Ramos (cell line): Measurements from ENCODE around the gene PRM2.
"Not testable (repeated sequence)": the region's sequence is repeated elsewhere in the genome, so short reads cannot be mapped to it uniquely, and the experiment has no call there.

Experiments
- in situ Hi-C: fragments of 300-500 bp; cut with MboI; formaldehyde crosslinking; loops from one replicate; pipeline ENCODE4 v1.14.3; 2022; ENCODE audit warnings: low sequenced_read_pairs; ENCODE audit not compliant: unreplicated experiment

The PRM2 gene

DNA sequence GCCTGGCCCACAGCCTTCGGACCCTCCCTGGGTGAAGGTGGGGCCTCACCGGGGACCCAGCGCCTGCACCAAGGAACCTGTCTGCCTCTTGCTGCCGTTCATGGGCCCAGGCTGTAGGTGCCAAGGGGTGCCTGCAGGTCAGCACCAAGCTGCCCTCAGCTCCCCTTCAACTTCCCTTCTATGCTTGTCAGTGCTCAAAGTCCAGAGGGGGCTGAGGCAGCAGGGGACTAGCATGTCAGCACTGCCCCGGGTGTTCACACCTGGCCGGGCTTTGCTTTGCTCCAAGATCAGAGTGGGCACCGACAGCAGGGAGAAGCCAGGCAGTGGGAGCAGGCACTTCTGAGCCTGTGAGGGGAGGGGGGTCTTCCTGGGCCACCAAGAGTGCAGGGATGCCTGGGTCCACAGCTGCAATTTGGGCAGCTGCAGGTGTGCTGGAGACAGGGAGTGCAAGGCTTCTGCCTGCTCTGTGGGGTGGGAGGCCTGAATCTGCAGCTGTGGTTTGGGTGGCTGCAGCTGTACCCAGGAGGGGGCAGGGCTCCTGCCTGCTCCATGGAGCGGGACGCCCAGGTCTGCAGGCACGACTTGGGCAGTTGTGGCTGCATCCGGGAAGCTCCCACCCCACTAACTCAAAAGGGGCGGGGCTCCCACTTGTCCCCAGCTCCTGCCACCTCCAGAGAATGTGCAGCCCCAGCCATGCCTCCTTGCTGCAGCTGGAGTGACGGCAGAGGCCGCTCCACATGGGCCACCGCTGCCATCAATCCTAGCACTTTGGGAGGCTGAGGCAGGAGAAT is 32.4 kb upstream of the PRM2 start:
- in situ Hi-C loops = loop anchor here (10.0 to 25.0 kb wide), 3 partner anchors 316 to 1004 kb away; partner anchors contain the start of gene TNFRSF17

- in situ Hi-C loops = loop anchor here (10.0 to 25.0 kb wide), 3 partner anchors 317 to 1004 kb away; partner anchors contain the start of gene TNFRSF17
These were observed 31.6 kb upstream of the PRM2 start for GRCh38 chr16:11307639-11308492.

GRCh38 chr16:11306997-11307638 is 30.8 kb upstream of the PRM2 start:
- in situ Hi-C loops = loop anchor here (10.0 to 25.0 kb wide), 3 partner anchors 318 to 1005 kb away; partner anchors contain the start of gene TNFRSF17

GRCh38 chr16:11306381-11306780 is 30.1 kb upstream of the PRM2 start:
- in situ Hi-C loops = loop anchor here (10.0 to 25.0 kb wide), 3 partner anchors 318 to 1006 kb away; partner anchors contain the start of gene TNFRSF17

DNA sequence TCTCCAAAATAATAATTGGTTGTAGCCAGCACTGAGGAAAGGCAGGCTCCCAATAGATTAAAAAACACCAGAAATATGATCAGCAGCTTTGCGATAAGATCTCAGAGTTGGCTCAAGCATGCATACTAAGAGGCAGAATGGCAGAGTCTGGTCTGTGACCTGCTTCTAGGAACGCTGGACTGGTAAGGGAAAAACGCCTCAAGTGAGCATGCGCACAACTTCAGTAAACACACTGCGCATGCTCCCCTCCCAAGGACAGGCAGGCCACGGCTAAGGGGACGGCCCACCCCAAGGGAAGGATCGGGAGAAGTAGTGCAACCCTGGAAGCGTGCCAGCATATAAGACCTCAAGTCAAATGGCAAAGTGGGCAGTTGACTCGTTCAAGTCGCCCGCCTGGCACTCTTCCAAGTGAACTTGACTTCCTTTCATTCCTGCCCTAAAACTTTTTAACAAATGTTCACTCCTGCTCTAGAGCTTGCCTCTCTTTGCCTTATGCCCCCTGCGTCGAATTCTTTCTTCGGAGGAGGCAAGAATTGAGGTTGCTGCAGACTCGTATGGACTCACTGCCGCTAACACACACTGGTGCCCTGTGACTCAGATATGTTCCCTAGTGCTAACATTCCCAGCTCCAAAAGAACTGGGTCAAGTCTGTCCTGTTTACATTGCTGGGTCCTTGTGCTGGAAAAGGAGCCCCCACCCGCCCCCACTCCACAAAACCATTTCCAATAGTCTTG is 27.3 kb upstream of the PRM2 start:
- in situ Hi-C loops = loop anchor here (10.0 to 25.0 kb wide), 3 partner anchors 321 to 1009 kb away; partner anchors contain the start of gene TNFRSF17

DNA sequence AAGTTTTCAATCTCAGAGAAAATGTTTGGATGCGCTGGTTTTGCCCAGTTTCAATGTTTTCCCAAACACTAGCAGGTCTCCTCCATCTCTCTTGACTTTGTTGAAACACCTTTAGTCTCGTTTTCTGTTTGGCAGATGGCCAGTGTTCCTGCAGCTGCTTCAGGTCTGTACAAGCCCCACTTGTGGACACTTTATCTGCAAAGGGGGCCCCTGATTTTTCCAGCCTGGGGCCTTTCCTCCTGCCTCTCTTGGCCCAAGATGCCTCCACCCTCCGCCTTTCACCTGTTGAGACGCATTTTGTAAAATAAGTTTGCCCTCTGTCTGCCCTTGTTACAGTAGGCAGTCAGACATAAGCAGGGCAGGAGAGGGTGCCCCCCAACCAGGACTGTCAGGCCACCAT is 26.7 kb upstream of the PRM2 start:
- in situ Hi-C loops = loop anchor here (10.0 to 25.0 kb wide), 3 partner anchors 322 to 1009 kb away; partner anchors contain the start of gene TNFRSF17

DNA sequence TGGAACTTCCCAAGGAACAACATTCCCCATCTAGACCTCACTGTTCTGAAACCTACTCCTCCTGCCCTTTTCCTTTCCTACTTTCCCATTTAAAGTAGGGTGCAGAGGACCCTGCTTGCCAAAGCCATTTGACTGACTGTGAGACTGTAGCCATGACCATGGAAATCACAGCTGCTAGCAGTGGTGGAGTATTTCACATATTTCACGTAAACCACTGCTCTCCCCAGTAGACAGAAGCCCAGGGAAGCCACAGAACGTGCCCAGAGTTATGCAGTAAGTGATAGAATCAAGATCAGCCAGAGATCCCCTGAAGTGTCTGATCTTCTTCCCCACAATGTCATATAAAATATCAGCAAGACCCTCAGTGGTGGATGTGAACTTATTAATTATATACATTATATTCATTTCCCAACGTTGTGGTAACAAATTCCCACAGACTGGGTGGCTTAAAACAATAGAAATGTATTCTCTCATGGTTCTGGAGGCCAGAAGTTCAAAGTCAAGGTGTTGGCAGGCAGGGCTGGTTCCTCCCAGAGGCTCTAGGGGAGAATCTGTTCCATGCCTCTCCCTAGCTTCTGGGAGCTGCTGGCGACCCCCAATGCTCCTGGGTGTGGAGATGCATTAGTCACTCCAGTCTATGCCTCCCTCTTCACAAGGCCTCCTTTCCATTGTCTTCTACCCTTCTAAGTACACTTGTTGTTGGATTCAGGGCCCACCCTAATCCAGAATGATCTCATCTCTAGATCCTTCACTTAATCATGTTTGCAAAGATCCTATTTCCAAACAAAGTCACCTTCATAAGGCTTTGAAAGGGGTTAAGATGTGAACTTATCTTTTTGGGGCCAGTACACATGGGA is 25.6 kb upstream of the PRM2 start:
- in situ Hi-C loops = loop anchor here (10.0 to 25.0 kb wide), 3 partner anchors 323 to 1010 kb away; partner anchors contain the start of gene TNFRSF17

DNA sequence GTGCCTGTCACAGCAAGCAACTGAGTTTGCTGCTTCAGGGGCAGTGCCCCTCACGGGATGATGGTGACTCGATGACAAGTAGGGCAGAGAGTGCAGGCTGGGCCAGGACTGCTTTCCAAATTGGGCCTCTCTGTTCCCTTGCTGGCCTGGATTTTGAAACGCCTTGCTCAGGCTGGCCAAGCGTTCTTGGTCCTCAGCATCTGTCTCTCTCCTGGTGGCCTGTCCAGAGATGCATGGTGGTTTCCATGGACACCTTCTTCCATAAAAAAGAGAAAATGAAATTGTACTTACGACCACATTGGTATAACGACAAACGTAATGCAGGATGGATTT is 24.2 kb upstream of the PRM2 start:
- in situ Hi-C loops = loop anchor here (10.0 to 25.0 kb wide), 3 partner anchors 324 to 1012 kb away; partner anchors contain the start of gene TNFRSF17

GRCh38 chr16:11299865-11300559 is 23.7 kb upstream of the PRM2 start:
- in situ Hi-C loops = loop anchor here (10.0 to 25.0 kb wide), 3 partner anchors 325 to 1012 kb away; partner anchors contain the start of gene TNFRSF17

DNA sequence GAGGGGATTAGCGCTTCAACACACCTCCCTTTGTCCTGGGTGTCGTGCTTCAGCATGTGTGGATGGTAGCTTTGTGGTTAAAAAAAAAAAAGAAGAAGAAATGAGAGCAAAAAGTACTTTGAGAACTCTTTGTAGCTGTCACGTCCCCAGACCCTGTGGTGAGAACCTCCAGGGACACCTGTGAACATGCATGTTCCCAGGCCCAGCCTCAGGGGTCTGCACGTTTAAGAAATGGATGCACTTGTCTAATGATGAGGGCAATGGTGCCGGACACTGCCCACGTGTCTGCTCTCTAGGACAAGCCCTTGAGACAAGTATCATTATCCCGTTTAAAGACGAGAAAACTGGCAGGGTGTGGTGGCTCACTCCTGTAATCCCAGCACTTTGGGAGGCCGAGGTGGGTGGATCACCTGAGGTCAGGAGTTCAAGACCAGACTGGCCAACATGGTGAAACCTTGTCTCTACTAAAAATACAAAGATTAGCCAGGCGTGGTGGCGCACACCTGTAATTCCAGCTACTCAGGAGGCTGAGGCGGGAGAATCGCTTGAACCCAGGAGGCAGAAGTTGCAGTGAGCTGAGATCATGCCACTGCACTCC is 22.8 kb upstream of the PRM2 start:
- in situ Hi-C loops = not testable (repeated sequence)

GRCh38 chr16:11298143-11298900 is 22.0 kb upstream of the PRM2 start:
- in situ Hi-C loops = no loop called here

DNA sequence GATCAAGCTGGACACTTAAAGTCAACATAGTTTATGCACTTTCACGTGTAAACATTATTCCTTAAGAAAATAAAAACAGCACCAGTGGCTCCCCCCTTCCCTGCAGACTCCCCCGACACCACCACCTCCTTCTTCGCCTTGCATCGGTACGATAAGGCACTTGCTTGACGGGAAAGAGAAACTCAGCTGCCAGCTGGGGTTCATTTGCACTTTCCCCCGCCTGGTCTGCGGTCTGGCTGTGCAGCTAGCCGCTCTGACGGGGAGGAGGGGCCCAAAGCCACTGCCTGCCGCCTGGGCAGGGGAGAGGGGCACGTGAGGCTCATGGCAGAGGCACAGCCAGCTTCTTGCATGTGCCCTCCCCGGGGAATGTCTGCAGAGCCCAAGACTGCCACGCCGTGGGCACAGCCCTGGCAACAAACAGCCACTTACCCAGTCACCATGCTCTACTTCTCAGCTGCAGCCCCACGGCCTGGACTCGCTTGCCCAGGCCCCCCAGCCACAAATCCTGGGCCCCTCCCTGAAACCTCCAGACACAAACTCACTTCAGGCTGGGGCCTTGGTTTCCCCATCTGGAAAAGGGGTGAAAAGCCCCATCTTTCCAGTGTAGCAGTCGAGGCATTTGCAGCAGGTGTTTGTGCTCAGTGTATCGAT is 21.3 kb upstream of the PRM2 start:
- in situ Hi-C loops = no loop called here

DNA sequence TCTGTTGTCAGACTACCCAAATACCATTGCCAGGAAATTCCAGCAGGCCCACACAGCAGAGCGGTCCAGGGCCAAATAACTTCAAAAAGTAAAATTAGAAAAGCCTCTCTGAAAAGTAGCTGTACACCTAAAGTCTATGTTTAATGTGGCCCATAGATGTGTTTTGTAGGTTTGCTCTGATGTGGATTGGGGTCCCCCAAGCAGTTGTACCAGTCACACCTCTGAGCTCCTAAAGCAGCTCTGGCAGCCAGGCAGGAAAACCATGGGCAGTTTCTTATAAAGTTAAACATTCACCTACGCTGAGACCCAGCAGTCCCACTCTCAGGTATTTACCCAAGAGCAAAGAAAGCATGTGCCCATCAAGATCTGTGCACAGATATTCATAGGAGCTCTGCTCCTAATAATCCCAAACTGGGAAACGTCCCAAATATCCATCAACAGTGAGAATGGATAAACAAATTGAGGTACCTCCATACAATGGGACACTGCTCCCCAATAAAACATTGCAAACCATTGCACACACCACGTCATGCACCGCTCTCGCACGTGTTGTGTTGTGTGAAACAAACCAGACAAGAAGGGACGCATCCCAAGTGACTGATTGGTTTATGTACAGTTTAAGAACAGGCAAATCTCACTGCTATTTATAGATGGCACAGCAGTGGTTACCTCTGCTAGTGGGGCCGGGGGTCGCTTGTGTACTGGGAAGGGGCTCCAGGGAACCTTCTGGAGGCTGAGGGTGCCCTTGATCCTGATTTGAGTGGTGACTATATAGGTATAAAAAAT is 20.6 kb upstream of the PRM2 start:
- in situ Hi-C loops = no loop called here

DNA sequence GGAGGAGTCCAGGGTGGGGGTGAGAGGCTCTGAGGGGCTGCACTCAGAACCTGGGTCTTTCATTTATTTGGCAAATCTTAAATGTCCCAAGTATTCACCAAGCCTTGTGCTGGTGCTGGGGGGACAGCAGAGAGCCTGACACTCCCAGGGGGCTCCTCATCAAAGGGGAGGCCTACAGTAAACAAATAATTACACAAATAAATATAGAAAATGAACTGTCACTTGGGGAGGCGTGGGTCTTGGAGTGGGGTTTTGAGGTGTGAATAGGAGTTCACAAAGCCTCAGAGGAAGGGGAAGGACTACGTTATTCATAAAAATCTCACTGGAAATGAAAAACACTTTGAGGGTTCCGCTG is 20.0 kb upstream of the PRM2 start:
- in situ Hi-C loops = no loop called here

DNA sequence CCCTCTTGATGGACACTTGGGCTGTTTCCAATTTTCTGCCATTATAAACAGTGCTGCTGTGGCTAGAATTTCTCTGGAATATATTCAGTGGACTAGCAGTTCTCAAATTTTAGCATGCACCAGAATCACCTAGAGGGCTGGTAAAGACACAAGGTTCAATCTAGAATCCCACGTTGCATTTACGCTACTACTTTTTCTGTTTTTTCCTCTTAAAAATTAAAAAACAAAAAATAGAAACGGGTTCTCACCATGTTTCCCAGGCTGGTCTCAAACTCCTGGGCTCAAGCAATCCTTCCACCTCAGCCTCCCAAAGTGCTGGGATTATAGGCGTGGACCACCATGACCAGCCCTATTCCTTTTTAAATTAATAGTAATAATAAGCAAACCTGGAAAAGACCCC is 19.4 kb upstream of the PRM2 start:
- in situ Hi-C loops = no loop called here
